GM12801 (cell line): Measurements from ENCODE around the gene NPLOC4.

ENCODE experiments used
- CTCF ChIP-seq: IDR thresholded peaks from one replicate; pipeline ENCODE4 v1.5.1; 2011; ENCODE audit warnings: control low read depth; ENCODE audit not compliant: insufficient read length; ENCODE audit errors: extremely low read depth

NPLOC4 gene

GRCh38 chr17:81586096-81586495 is 50.8 kb downstream of the NPLOC4 start:
- no peak for TF ChIP-seq CTCF

- no peak for TF ChIP-seq CTCF
These were observed 53.1 kb downstream of the NPLOC4 start for GRCh38 chr17:81583589-81584342.

GRCh38 chr17:81582749-81583148 is 54.2 kb downstream of the NPLOC4 start:
- TF ChIP-seq CTCF, result no peak

- TF ChIP-seq CTCF, result no peak
These were observed 54.6 kb downstream of the NPLOC4 start for GRCh38 chr17:81582341-81582740.

GRCh38 chr17:81581758-81582157 is 55.2 kb downstream of the NPLOC4 start:
- no peak for TF ChIP-seq CTCF

- TF ChIP-seq CTCF, result no peak
These were observed 56.4 kb downstream of the NPLOC4 start for GRCh38 chr17:81580481-81580880.

DNA sequence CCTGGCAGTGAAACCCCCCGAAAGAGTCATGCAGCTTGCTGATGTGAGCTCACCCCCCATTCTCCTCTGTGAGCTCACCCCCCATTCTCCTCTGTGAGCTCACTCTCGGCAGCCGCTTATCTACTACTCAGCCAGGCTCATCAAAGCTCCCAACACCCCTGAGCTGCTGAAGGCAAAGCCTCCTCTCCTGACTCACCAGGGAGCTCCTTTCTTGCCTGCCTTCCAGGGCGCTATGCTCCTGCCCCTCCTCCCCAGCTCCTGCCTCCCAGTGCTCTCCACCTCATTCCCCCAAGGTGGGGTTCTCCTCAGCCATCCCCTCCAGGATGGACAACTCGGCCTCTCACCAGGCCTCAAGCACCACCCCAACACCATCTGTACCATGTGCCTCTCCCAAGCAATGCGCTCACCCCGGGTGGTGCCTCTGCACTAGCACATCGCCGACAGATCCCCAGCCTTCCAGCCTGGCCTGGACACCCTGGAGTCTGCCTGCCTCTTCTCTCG is 57.0 kb downstream of the NPLOC4 start:
- TF ChIP-seq CTCF, result no peak
